Thyroid gland (tissue), 4 donors: Measurements from ENCODE around the gene CYP4A11.

ENCODE experiments used
- POLR2A ChIP-seq, 2 donors: fragments of 450-650 bp; IDR thresholded peaks; one replicate each; pipeline ENCODE4 v1.6.1; 2017; ENCODE audit warnings: antibody characterized with exemption in 2 of 2, mild to moderate bottlenecking in 2 of 2, moderate library complexity in 1 of 2
- TF ChIP-seq, protein P1 (sequence below), 6 experiments: fragments of 200-600 bp in 3 of 6; fragments of 450-650 bp in 3 of 6; sonication (generic) in 3 of 6; IDR thresholded peaks; one replicate each; pipeline ENCODE4 v1.5.1; 2016 to 2019; ENCODE audit warnings: antibody characterized with exemption in 6 of 6, mild to moderate bottlenecking in 2 of 6, inconsistent platforms in 1 of 6, moderate library complexity in 1 of 6

DNA sequence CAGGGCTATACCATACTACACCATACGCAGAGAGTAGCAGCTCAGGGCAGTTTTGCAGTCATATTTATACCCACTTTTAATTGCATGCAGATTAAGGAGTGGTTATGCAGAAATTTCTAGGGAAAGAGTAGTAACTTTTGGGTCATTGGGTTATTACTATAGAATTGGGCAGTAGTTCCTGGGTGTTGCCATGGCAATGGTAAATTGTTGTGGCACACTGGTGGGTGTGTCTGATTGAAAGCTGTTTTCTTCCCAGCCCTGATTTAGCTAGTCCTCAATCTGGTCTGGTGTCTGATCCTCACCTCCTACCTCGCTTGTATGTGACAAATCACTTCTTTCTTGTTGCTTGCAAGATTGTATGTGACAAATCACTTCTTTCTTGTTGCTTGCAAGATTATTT lies 30.5 kb downstream of the CYP4A11 start:
- TF ChIP-seq POLR2A (IDR thresholded peaks at IDR 0.05): no peak
- TF ChIP-seq, protein P1, sequence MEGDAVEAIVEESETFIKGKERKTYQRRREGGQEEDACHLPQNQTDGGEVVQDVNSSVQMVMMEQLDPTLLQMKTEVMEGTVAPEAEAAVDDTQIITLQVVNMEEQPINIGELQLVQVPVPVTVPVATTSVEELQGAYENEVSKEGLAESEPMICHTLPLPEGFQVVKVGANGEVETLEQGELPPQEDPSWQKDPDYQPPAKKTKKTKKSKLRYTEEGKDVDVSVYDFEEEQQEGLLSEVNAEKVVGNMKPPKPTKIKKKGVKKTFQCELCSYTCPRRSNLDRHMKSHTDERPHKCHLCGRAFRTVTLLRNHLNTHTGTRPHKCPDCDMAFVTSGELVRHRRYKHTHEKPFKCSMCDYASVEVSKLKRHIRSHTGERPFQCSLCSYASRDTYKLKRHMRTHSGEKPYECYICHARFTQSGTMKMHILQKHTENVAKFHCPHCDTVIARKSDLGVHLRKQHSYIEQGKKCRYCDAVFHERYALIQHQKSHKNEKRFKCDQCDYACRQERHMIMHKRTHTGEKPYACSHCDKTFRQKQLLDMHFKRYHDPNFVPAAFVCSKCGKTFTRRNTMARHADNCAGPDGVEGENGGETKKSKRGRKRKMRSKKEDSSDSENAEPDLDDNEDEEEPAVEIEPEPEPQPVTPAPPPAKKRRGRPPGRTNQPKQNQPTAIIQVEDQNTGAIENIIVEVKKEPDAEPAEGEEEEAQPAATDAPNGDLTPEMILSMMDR (IDR thresholded peaks at IDR 0.05): no peak
